Fibroblast of skin of right quadriceps (primary cell): ENCODE measurements around the gene NRIP1.

Experiments
- DNase-seq: peaks from one replicate; pipeline ENCODE4 v3.0.0-alpha.2; 2013

Gene NRIP1

GRCh38 chr21:14911351-14911750, 153.4 kb downstream of the NRIP1 start:
- DNase-seq = no peak
